ENCODE measurements around the gene CAMKMT. TPM values are rescaled to one million over a fixed set of nuclear protein-coding genes. Genes with fewer than 3 reads are reported as not detected.

CAMKMT gene
- total RNA-seq, 2 experiments from 2014 or later = 11.9 to 13.9 TPM

GRCh38 chr2:44767691-44768090, 405.9 kb downstream of the CAMKMT start:
- no peak overlapping the region for H3K4me3 ChIP-seq (ENCODE audit: low read length)
- TF ChIP-seq, protein P1, sequence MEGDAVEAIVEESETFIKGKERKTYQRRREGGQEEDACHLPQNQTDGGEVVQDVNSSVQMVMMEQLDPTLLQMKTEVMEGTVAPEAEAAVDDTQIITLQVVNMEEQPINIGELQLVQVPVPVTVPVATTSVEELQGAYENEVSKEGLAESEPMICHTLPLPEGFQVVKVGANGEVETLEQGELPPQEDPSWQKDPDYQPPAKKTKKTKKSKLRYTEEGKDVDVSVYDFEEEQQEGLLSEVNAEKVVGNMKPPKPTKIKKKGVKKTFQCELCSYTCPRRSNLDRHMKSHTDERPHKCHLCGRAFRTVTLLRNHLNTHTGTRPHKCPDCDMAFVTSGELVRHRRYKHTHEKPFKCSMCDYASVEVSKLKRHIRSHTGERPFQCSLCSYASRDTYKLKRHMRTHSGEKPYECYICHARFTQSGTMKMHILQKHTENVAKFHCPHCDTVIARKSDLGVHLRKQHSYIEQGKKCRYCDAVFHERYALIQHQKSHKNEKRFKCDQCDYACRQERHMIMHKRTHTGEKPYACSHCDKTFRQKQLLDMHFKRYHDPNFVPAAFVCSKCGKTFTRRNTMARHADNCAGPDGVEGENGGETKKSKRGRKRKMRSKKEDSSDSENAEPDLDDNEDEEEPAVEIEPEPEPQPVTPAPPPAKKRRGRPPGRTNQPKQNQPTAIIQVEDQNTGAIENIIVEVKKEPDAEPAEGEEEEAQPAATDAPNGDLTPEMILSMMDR (IDR thresholded peaks at IDR 0.05) = no peak
- intact Hi-C loops (cut with DNase I, micrococcal nuclease) = no loop called here
- no peaks in the 10 kb centered on the region for H3K9me3 ChIP-seq (ENCODE audit: control insufficient read depth in 1 of 2, insufficient read depth in 1 of 2, low read length in 2 of 2)
- H3K27me3 ChIP-seq (ENCODE audit: control insufficient read depth in 1 of 2, insufficient read depth in 2 of 2, low read length in 2 of 2) = no peaks in the 10 kb centered on the region
- no peak overlapping the region for H3K27ac ChIP-seq (ENCODE audit: low read depth in 1 of 2, low read length in 2 of 2)
- no peak for ATAC-seq (ENCODE audit: poor library complexity)
- CTCF ChIA-PET = no interaction called here
- no peak for DNase-seq
- POLR2A ChIA-PET = no interaction called here
- Mint-ChIP-seq H3K4me3 (no peak overlapping the region), H3K27ac (no peak overlapping the region), H3K36me3 (ENCODE audit: low read depth) (peaks cover 8% of the 10 kb centered on the region), H3K27me3 (no peaks in the 10 kb centered on the region), H3K9me3 (no peaks in the 10 kb centered on the region), H3K4me1 (ENCODE audit: low read depth) (no peaks in the 10 kb centered on the region)
- H3K36me3 ChIP-seq (ENCODE audit: insufficient read depth, low read length) = no peaks in the 10 kb centered on the region
- no peaks in the 10 kb centered on the region for H3K4me1 ChIP-seq (ENCODE audit: insufficient read depth, low read length)

DNA sequence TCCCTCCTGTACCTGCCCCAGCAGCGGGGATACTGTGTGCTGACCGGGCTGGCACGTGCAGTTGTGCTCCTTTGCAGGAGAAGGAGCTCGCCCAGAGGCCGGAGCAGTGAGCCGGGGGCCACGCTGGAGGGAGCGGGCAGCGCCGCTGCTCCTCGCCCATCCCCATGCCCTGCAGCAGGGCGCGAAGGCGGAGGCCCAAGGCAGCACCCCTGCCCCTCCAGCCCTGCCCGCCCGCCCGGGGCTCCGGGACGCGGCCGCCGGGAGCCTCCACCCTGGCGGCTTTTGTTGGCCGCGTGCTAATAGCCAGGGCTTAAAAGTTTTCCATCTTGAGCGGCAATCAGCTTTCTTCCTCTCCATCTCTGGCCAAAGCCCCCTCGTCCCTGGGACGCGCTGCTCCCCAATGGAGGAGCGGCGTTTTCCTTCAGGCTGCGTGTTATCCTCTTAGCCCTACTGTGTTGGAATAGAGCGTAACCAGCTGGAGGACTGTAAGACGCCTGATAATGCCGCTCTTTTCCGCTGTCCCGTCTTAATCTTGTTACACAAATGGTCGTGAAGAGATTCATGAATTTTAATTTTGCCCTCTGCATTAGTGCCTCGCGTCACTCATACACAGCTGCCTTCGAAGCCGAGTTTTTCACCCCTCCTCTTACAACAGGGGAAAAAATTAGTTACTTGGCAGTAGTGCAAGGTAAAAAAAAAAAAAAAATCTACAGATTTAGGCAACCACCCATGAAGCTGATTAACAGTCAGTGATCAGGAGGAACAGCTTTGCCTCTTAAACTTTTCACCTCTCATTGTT, 406.9 kb downstream of the CAMKMT start:
- H3K4me3 ChIP-seq (ENCODE audit: low read length) = no peak overlapping the region
- Mint-ChIP-seq H3K27ac (no peak overlapping the region), H3K9me3 (no peaks in the 10 kb centered on the region), H3K27me3 (no peaks in the 10 kb centered on the region), H3K36me3 (ENCODE audit: low read depth) (peaks cover 8% of the 10 kb centered on the region), H3K4me1 (ENCODE audit: low read depth) (no peaks in the 10 kb centered on the region), H3K4me3 (no peak overlapping the region)
- intact Hi-C loops (cut with DNase I, micrococcal nuclease) = no loop called here
- ATAC-seq (ENCODE audit: poor library complexity) (no peak), DNase-seq (no peak)
- ChIA-PET CTCF (no interaction called here), POLR2A (no interaction called here)
- TF ChIP-seq, protein P1 (IDR thresholded peaks at IDR 0.05) = no peak
- H3K4me1 ChIP-seq (ENCODE audit: insufficient read depth, low read length) = no peaks in the 10 kb centered on the region
- H3K36me3 ChIP-seq (ENCODE audit: insufficient read depth, low read length) = no peaks in the 10 kb centered on the region
- H3K9me3 ChIP-seq (ENCODE audit: control insufficient read depth in 1 of 2, insufficient read depth in 1 of 2, low read length in 2 of 2) = no peaks in the 10 kb centered on the region
- no peaks in the 10 kb centered on the region for H3K27me3 ChIP-seq (ENCODE audit: control insufficient read depth in 1 of 2, insufficient read depth in 2 of 2, low read length in 2 of 2)
- H3K27ac ChIP-seq (ENCODE audit: low read depth in 1 of 2, low read length in 2 of 2) = no peak overlapping the region

DNA sequence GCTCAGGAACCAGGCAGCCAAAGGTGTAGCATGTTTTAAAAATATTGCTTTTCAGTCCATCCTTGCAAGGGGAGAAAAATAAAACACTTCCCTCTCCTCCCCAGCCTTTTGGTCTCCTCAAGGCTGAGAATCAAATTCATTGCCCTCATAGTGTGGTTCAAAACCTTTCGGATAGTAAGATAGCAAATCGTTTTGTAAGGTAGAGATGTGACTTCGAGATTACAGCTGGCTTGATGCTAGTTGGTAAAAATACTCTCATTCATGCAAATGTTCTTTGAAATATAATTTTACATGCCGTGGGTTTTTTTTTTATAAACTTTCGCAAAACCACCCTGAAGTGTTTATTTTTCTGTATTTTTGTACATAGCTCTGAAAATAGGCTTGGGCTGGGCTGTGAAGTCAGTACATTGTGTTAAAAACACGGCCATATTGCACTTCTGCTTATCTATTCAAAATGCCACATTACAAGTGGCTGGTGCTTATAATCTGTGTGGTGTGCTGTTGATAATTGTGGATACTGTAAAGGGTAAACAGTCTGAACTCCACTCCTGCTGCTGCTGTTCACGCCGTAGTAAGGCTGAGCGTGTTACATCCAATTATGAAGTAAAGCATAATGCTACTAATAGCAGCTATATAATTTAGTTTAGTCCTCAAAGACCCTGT, 407.7 kb downstream of the CAMKMT start:
- no peaks in the 10 kb centered on the region for H3K27me3 Mint-ChIP-seq
- no peak overlapping the region for H3K4me3 Mint-ChIP-seq
- H3K36me3 Mint-ChIP-seq (ENCODE audit: low read depth) = peaks cover 8% of the 10 kb centered on the region
- POLR2A ChIA-PET = no interaction called here
- H3K36me3 ChIP-seq (ENCODE audit: insufficient read depth, low read length) = no peaks in the 10 kb centered on the region
- intact Hi-C loops (cut with DNase I, micrococcal nuclease) = no loop called here
- H3K9me3 ChIP-seq (ENCODE audit: control insufficient read depth in 1 of 2, insufficient read depth in 1 of 2, low read length in 2 of 2) = no peaks in the 10 kb centered on the region
- TF ChIP-seq, protein P1 (IDR thresholded peaks at IDR 0.05) = no peak
- no peak overlapping the region for H3K27ac ChIP-seq (ENCODE audit: low read depth in 1 of 2, low read length in 2 of 2)
- H3K9me3 Mint-ChIP-seq = no peaks in the 10 kb centered on the region
- ATAC-seq (ENCODE audit: poor library complexity) (no peak), DNase-seq (no peak)
- no peaks in the 10 kb centered on the region for H3K4me1 ChIP-seq (ENCODE audit: insufficient read depth, low read length)
- H3K27me3 ChIP-seq (ENCODE audit: control insufficient read depth in 1 of 2, insufficient read depth in 2 of 2, low read length in 2 of 2) = no peaks in the 10 kb centered on the region
- no peak overlapping the region for H3K4me3 ChIP-seq (ENCODE audit: low read length)
- H3K4me1 Mint-ChIP-seq (ENCODE audit: low read depth) = no peaks in the 10 kb centered on the region
- H3K27ac Mint-ChIP-seq = no peak overlapping the region
- CTCF ChIA-PET = no interaction called here
